OCI-LY1 (cell line): ENCODE results near the gene CMTR2.

ENCODE experiments used
- CTCF ChIP-seq: fragments of 200-600 bp; sonication (generic), shearing (Covaris generic); IDR thresholded peaks from 2 replicates; pipeline ENCODE4 v1.5.1; 2017; ENCODE audit warnings: mild to moderate bottlenecking, antibody characterized with exemption, low read length, moderate library complexity, mixed read lengths
- EZH2 ChIP-seq: fragments of 200-600 bp; sonication (generic), shearing (Covaris generic); IDR thresholded peaks from 2 replicates; pipeline ENCODE4 v1.8.0; 2017; ENCODE audit warnings: borderline replicate concordance, mixed run types, mild to moderate bottlenecking, antibody characterized with exemption, low read length, moderate library complexity, mixed read lengths

DNA sequence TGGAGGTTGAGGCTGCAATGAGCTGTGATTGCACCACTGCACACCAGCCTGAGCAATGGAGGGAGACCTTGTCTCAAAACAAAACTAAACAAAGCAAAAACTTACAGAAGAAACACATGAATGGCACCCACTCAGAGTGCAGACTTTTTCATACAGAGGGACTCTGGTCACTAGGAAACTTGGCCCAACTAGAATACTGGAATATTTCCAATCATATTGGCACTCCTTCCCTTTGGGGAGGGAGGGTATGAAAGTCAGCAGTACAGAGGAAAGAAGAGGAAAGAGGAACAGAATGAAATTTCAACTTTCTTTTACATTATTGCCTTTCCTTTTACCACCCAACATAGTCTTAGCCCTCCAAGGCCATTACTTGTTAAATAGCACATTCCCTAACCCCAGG lies 28.2 kb downstream of the CMTR2 start:
- TF ChIP-seq CTCF (no peak), EZH2 (no peak)
